GM19395 (cell line): Measurements from ENCODE around the gene PLEKHM2.

Experiments
- ATAC-seq: cut with Tn5 transposase; IDR thresholded peaks from one replicate; pipeline ENCODE4 v1.9.1; 2021; ENCODE audit warnings: mild to moderate bottlenecking, moderate library complexity; ENCODE audit not compliant: unreplicated experiment

PLEKHM2 gene

GRCh38 chr1:15674386-15675159 lies 9.5 kb upstream of the PLEKHM2 start:
- no peak for ATAC-seq

DNA sequence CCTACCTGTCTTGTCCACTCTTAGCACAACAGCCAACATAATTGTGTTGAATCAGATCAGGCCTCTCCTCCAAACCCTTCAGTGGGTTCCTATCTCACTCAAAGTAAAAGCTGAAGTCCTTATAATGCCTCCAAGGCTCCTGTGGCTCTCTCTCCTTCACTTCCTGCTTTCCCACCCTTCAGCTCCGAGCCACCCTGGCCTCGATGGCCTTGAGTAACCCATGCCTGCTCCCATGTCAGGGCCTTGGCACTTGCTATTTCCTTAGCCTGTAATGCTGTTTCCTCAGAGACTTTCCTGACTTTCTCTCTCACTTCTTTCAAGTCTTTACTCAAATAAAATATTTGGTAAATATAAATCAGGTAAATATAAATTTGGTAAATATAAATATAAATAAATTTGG lies 8.1 kb upstream of the PLEKHM2 start:
- ATAC-seq, result no peak

DNA sequence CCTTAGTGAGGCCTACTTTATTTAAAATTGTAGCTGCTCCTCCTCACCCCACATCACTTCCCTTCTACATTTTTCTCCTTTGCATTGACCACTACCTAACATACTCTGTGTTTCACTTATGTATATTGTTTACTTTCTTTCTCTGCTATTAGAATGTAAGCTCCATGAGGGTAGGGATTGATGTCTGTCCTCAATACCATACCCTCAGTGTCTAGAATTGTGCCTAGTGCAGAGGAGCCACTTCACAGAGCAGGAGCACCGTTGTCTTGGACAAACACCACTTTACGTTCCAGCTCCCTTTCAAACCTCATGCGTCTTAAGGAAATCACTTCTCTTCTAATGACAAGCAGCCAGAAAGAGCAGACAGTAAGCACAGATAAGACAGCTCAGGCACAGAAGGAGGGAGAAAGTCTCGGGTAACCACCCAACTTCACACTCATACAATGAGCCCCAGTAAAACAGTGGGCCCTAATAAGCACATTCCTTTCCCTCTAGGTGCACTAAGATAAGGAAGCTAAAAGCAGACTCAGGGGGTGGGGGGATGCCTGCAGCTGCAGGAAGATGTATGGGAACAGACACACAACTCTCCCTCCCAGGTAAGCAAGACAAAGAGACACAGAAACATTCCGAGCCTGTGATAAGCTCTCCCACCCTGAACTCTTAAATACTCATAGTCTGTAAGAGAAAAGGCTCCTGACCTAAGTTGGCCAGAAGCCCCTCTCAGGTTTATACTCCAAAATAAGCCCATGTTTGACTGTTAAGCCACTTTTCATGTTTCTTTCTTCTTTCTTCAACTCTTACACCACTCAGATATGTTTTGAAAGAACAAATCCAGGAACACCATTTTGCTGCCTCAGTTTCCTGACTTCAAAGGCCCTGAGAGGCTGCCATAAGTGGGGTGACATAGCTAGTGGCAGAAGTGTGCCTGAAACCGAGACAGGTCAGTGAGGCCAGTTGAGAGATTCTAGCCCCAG lies 7.1 kb upstream of the PLEKHM2 start:
- no peak for ATAC-seq

DNA sequence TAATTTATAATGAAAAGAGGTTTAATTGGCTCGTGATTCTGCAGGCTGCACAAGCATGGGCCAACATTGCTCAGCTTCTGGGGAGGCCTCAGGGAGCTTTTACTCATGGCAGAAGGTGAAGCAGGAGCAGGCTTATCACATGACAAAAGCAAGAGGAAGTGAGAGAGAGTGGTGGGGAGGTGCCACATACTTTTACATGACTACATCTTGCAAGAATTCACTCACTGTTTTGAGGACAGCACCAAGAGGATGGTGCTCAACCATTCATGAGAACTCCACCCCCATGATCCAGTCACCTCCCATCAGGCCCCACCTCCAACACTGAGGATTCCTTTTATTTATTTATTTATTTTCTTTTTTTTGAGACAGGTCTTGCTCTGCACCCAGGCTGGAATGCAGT lies 5.5 kb upstream of the PLEKHM2 start:
- ATAC-seq, result no peak

GRCh38 chr1:15680131-15680530 lies 4.0 kb upstream of the PLEKHM2 start:
- ATAC-seq, result no peak

GRCh38 chr1:15680561-15681348 lies 3.4 kb upstream of the PLEKHM2 start:
- ATAC-seq, result no peak

DNA sequence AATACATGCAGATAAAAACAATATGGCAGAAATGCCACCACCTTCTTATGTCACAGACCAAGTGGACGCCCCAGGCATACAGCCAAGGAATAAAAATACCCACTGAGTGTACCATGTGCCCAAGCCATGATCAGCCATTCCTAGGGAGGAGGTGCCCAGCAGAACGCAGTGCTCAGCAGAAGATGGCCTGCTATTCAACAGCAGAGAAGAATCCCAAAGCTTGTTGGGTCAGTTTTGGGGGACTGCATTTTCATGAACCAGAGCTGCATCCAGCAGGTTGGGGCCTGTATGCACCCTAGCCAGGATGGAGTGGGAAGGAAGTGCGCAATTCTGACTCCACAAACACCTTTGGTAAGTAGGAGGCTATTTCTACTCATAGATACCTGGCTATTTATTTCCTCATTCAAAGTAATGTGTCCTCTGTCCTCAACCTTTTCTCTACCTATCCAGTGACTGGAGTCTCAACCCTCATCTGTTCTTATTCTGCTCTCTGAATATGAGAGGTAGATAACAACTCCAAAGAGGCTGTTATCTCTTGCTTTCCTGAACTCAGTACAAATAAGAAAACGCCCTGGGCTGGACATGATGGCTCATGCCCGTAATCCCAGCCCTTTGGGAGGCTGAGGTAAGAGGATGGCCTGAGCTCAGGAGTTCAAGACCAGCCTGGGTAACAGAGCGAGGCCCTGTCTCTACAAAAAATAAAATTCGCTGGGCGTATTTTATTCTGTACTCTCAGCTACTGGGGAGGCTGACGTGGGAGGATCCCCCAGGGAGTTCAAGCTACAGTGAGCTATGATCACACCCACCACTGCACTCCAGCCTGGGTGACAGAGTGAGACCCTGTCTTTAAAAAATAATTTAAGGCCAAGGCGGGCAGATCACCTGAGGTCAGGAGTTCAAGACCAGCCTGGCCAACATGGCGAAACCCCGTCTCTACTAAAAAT lies 2.5 kb upstream of the PLEKHM2 start:
- no peak for ATAC-seq

DNA sequence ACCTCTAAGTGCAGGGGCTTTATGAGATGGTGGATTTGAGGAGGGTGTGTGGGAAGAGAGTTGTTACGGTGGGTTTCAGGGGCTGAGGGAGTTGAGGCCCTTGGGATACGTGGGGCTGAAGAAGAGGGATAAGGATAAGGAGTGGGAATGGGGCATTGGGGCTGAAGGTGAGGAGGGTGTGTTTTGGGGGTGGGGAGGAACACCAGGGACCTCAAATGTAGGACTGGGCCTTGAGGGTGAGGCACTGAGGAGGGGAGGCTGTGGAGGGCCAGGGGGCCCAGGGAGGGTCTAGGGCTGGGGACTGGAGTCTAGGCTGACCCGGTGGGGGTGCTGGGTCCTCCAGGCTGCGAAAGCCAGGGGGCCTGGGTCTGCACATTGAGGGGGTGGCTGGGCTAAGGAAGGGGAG lies 1.2 kb upstream of the PLEKHM2 start:
- ATAC-seq, result no peak

- ATAC-seq, result no peak
Measured at GRCh38 chr1:15683345-15684039, 628 bp upstream of the PLEKHM2 start.

- ATAC-seq, result peak; percentile 30
Measured at GRCh38 chr1:15684468-15685291, 560 bp downstream of the PLEKHM2 start.

- no peak for ATAC-seq
Measured at GRCh38 chr1:15685820-15686219, 1.7 kb downstream of the PLEKHM2 start.

GRCh38 chr1:15687446-15687845 lies 3.3 kb downstream of the PLEKHM2 start:
- no peak for ATAC-seq

GRCh38 chr1:15690317-15690716 lies 6.2 kb downstream of the PLEKHM2 start:
- ATAC-seq, result no peak

DNA sequence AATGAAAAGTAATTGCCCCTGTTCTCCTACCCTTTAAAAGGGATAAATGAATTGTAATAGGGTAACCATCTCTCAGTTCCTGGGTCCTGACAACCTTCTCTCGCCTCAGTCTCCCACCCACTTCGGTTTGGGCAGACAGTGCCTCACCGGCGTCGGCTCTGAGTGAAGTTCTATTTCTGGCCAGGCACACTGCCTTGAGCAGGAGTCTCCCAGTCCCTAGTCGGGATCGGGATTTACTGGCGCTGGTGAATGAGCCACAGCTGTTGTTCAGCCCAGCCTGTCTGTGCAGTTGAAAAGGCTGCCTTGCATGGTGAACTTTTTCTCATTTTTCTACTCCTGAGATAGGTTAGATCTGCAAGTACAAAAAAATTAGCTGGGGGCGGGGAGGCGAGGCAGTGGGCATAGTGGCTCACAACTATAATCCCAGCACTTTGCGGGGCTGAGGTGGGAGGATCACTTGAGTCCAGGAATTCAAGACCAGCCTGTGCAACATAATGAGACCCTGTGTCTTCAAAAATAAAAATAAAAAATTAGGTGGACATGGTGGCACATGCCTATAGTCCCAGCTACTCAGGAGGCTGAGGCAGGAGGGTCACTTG lies 7.4 kb downstream of the PLEKHM2 start:
- ATAC-seq, result no peak

GRCh38 chr1:15692121-15692682 lies 8.1 kb downstream of the PLEKHM2 start:
- no peak for ATAC-seq

DNA sequence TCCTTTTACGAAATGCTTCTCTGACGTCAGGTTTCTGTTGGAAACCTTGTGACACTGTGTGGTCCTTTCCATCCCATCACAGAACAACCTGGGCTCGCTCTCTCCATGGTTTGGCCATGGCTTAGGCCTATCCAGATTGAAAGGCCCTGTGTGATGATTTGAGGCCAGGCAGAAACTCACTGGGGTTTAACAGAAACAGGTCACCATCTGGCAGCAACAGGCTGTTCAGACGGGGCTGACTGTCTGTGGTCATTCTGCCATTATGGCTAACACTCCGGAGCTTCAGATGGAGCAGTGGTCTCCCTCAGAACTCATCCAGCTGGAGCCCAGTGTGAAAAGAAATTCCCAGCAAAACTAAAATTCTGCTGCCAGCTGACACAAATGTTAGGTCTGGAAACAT lies 9.3 kb downstream of the PLEKHM2 start:
- no peak for ATAC-seq

DNA sequence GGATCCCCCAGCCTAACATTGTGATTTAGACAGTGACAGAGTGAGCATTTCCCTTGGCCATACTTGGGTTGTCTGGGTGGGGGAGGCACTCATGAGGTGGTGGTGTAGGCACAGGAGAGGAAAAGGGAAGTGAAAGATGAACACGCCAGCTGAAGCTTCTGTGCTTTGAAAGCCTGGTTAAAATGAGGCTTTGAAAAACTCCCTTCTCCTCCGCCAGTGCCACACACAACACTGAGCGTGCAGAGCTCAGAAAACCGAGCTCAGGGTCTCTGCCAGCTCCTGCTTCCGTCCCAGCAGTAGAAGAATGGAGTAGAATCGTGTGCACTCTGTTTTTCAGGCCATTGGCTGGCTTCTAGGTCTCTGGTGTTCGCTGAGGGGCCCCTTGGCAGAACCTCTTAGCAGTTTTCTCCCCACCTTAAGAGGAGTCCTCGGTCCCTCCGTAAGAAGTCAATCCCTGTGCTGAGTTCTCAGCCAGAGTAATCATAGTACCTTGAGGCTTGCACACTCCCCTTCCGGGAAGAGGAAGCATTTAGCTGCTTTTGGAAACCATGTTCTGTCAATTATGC lies 12.9 kb downstream of the PLEKHM2 start:
- ATAC-seq, result peak; percentile 91

- ATAC-seq, result no peak
Measured at GRCh38 chr1:15698201-15698600, 14.1 kb downstream of the PLEKHM2 start.
